GM23338 (cell line): ENCODE results near the gene IPCEF1. TPM values are rescaled to one million over a fixed set of nuclear protein-coding genes. Genes with fewer than 3 reads are reported as not detected.

Source experiments
- ATAC-seq: fragments of 200-7000 bp; cut with Tn5 transposase; 3 replicates; pipeline ENCODE4 v1.9.1; 2020
- DNase-seq: peaks from one replicate; pipeline ENCODE4 v3.0.0-alpha.2; 2015; ENCODE audit warnings: low spot score
- H2AFZ ChIP-seq: fragments of 200-600 bp; sonication (generic); 2 replicates; pipeline ENCODE4 v1.8.0; 2016; ENCODE audit warnings: antibody characterized with exemption, mild to moderate bottlenecking, moderate library complexity
- H3F3A ChIP-seq: fragments of 200-600 bp; sonication (generic); replicated peaks from 2 replicates; pipeline ENCODE4 v1.8.0; 2017; ENCODE audit warnings: antibody characterized with exemption, mixed run types, low read depth
- H3K27ac ChIP-seq: fragments of 200-600 bp; sonication (generic); 2 replicates; pipeline ENCODE4 v1.6.1; 2016; ENCODE audit warnings: low read depth
- H3K27me3 ChIP-seq: fragments of 200-600 bp; sonication (generic); 2 replicates; pipeline ENCODE4 v1.8.0; 2016; ENCODE audit warnings: mild to moderate bottlenecking, mixed run types, moderate library complexity; ENCODE audit not compliant: insufficient read depth
- H3K36me3 ChIP-seq: fragments of 200-600 bp; sonication (generic); 2 replicates; pipeline ENCODE4 v1.8.0; 2016; ENCODE audit warnings: mild to moderate bottlenecking; ENCODE audit not compliant: insufficient read depth
- H3K4me1 ChIP-seq: fragments of 200-600 bp; sonication (generic); 2 replicates; pipeline ENCODE4 v1.8.0; 2016; ENCODE audit warnings: mild to moderate bottlenecking, moderate library complexity; ENCODE audit not compliant: insufficient read depth
- H3K4me2 ChIP-seq: fragments of 200-600 bp; sonication (generic); 2 replicates; pipeline ENCODE4 v1.7.1; 2017; ENCODE audit warnings: mixed run types
- H3K4me3 ChIP-seq: fragments of 200-600 bp; sonication (generic); 2 replicates; pipeline ENCODE4 v1.6.1; 2016; ENCODE audit warnings: mixed run types
- H3K79me2 ChIP-seq: fragments of 200-600 bp; sonication (generic); replicated peaks from 2 replicates; pipeline ENCODE4 v1.8.0; 2017; ENCODE audit warnings: mild to moderate bottlenecking; ENCODE audit not compliant: insufficient read depth
- H3K9me2 ChIP-seq: fragments of 200-600 bp; sonication (generic); 2 replicates; pipeline ENCODE4 v1.8.0; 2017; ENCODE audit not compliant: insufficient read depth
- H4K20me1 ChIP-seq: fragments of 200-600 bp; sonication (generic); replicated peaks from 2 replicates; pipeline ENCODE4 v1.8.0; 2017; ENCODE audit warnings: mild to moderate bottlenecking; ENCODE audit not compliant: insufficient read depth
- H3K27ac Mint-ChIP-seq: 2 replicates; pipeline ENCODE4 v1.8.0; 2020; ENCODE audit warnings: inconsistent platforms, mild to moderate bottlenecking, moderate library complexity, mixed read lengths
- H3K27me3 Mint-ChIP-seq: 3 replicates; pipeline ENCODE4 v1.8.0; 2022; ENCODE audit warnings: low read depth, mild to moderate bottlenecking, moderate library complexity, mixed read lengths, inconsistent platforms; ENCODE audit not compliant: insufficient read depth, poor library complexity
- H3K36me3 Mint-ChIP-seq: 3 replicates; pipeline ENCODE4 v1.8.0; 2021; ENCODE audit warnings: low read depth, mild to moderate bottlenecking, inconsistent platforms, moderate library complexity, mixed read lengths
- H3K4me1 Mint-ChIP-seq: 3 replicates; pipeline ENCODE4 v1.8.0; 2020; ENCODE audit warnings: mild to moderate bottlenecking, inconsistent platforms, mixed read lengths
- H3K4me3 Mint-ChIP-seq: 3 replicates; pipeline ENCODE4 v1.8.0; 2021; ENCODE audit warnings: moderate library complexity, mild to moderate bottlenecking, inconsistent platforms, mixed read lengths
- H3K9me3 Mint-ChIP-seq: 3 replicates; pipeline ENCODE4 v1.8.0; 2020; ENCODE audit warnings: moderate library complexity, mild to moderate bottlenecking, inconsistent platforms, mixed read lengths
- CTCF ChIP-seq, 2 experiments: fragments of 200-600 bp in 1 of 2; sonication (generic) in 1 of 2; conservative IDR thresholded peaks; 2 replicates each; pipeline versions ENCODE4 v1.5.1 to v1.6.1; 2016 to 2017; ENCODE audit warnings: antibody characterized with exemption in 2 of 2, low read depth in 2 of 2, mild to moderate bottlenecking in 2 of 2, moderate library complexity in 1 of 2
- JUNB ChIP-seq: IDR thresholded peaks from one replicate; pipeline ENCODE4 v1.6.1; 2016; ENCODE audit warnings: antibody characterized with exemption; ENCODE audit not compliant: unreplicated experiment
- NANOG ChIP-seq: IDR thresholded peaks from 2 replicates; pipeline ENCODE4 v1.6.1; 2016; ENCODE audit warnings: antibody characterized with exemption, borderline replicate concordance
- ZNF114 ChIP-seq: fragments of 250-450 bp; sonication (Bioruptor Pico); IDR thresholded peaks from 2 replicates; pipeline ENCODE4 v1.5.0; 2020; ENCODE audit warnings: mild to moderate bottlenecking, moderate library complexity
- ZNF331 ChIP-seq: fragments of 250-450 bp; sonication (Bioruptor Pico); IDR thresholded peaks from 2 replicates; pipeline ENCODE4 v1.5.0; 2020; ENCODE audit warnings: low read depth, mild to moderate bottlenecking, moderate library complexity
- polyA plus RNA-seq: library from polyadenylated mRNA; unstranded; fragments of >200 nt; fragmentation: Nextera tagmentation; extraction: Ambion mirVana; gene quantifications from 2 replicates; pipeline ENCODE4 v1.2.1, GENCODE V29; 2016
- total RNA-seq: library from RNA; depleted of rRNA; stranded (reverse); fragments of >200 nt; shearing (Covaris generic); gene quantifications from 2 replicates; pipeline ENCODE4 v1.2.3, GENCODE V29; 2014
- TF ChIP-seq, protein P1 (sequence below): IDR thresholded peaks from 2 replicates; pipeline ENCODE4 v1.6.1; 2016; ENCODE audit warnings: antibody characterized with exemption
- TF ChIP-seq, protein P2 (sequence below): IDR thresholded peaks from one replicate; pipeline ENCODE4 v1.6.1; 2018; ENCODE audit warnings: antibody characterized with exemption; ENCODE audit not compliant: unreplicated experiment

The IPCEF1 gene
- total and polyA plus RNA-seq, 2 experiments from 2014 or later, result 0.15 to 1.8 TPM

GRCh38 chr6:154371281-154371680 lies 14.7 kb upstream of the IPCEF1 start:
- Histone ChIP-seq H3K27me3 (no peaks in the 10 kb centered on the region), H3F3A (no peaks in the 10 kb centered on the region), H4K20me1 (no peaks in the 10 kb centered on the region), H3K79me2 (no peaks in the 10 kb centered on the region), H3K4me3 (no peak overlapping the region), H3K4me1 (no peaks in the 10 kb centered on the region), H2AFZ (no peak overlapping the region), H3K36me3 (no peaks in the 10 kb centered on the region), H3K4me2 (no peak overlapping the region), H3K9me2 (no peaks in the 10 kb centered on the region), H3K27ac (no peak overlapping the region)
- no peaks in the 10 kb centered on the region for H3K27me3 Mint-ChIP-seq
- no peaks in the 10 kb centered on the region for H3K36me3 Mint-ChIP-seq
- H3K4me3 Mint-ChIP-seq, result no peak overlapping the region
- H3K27ac Mint-ChIP-seq, result no peak overlapping the region
- ATAC-seq (no peak), DNase-seq (no peak)
- no peaks in the 10 kb centered on the region for H3K4me1 Mint-ChIP-seq
- H3K9me3 Mint-ChIP-seq, result no peaks in the 10 kb centered on the region
- TF ChIP-seq NANOG (no peak), ZNF331 (no peak), CTCF (conservative IDR thresholded peaks at IDR 0.05; ENCODE audit: low read depth in 2 of 2) (no peak), JUNB (no peak), ZNF114 (CRISPR knock-in tag) (no peak)
- TF ChIP-seq, protein P1, sequence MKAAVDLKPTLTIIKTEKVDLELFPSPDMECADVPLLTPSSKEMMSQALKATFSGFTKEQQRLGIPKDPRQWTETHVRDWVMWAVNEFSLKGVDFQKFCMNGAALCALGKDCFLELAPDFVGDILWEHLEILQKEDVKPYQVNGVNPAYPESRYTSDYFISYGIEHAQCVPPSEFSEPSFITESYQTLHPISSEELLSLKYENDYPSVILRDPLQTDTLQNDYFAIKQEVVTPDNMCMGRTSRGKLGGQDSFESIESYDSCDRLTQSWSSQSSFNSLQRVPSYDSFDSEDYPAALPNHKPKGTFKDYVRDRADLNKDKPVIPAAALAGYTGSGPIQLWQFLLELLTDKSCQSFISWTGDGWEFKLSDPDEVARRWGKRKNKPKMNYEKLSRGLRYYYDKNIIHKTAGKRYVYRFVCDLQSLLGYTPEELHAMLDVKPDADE, result no peak
- TF ChIP-seq, protein P2, sequence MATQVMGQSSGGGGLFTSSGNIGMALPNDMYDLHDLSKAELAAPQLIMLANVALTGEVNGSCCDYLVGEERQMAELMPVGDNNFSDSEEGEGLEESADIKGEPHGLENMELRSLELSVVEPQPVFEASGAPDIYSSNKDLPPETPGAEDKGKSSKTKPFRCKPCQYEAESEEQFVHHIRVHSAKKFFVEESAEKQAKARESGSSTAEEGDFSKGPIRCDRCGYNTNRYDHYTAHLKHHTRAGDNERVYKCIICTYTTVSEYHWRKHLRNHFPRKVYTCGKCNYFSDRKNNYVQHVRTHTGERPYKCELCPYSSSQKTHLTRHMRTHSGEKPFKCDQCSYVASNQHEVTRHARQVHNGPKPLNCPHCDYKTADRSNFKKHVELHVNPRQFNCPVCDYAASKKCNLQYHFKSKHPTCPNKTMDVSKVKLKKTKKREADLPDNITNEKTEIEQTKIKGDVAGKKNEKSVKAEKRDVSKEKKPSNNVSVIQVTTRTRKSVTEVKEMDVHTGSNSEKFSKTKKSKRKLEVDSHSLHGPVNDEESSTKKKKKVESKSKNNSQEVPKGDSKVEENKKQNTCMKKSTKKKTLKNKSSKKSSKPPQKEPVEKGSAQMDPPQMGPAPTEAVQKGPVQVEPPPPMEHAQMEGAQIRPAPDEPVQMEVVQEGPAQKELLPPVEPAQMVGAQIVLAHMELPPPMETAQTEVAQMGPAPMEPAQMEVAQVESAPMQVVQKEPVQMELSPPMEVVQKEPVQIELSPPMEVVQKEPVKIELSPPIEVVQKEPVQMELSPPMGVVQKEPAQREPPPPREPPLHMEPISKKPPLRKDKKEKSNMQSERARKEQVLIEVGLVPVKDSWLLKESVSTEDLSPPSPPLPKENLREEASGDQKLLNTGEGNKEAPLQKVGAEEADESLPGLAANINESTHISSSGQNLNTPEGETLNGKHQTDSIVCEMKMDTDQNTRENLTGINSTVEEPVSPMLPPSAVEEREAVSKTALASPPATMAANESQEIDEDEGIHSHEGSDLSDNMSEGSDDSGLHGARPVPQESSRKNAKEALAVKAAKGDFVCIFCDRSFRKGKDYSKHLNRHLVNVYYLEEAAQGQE, result no peak

DNA sequence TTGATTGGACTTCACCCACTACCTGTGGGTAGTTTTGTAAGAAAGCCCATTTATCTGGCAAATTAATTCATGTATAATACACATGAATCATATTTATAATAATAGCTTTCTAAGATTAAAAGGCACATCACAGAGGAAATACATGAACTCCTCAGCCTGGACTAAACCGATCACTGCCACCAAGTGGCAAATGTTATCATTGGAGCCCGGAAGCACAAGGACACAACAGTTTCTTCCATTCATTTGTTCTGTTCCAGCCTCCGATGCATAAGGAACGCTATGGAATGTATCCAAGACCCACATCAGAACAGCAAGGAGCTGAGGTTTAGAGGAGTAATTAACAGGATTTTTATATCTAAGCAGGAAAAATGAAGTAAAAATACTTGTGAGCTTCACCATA lies 13.9 kb upstream of the IPCEF1 start:
- H3K27me3 ChIP-seq, result no peaks in the 10 kb centered on the region
- no peak overlapping the region for H3K4me3 ChIP-seq
- no peaks in the 10 kb centered on the region for H3K9me3 Mint-ChIP-seq
- no peak overlapping the region for H3K27ac ChIP-seq
- no peak overlapping the region for H3K4me3 Mint-ChIP-seq
- no peaks in the 10 kb centered on the region for H3K4me1 ChIP-seq
- H3K27me3 Mint-ChIP-seq, result no peaks in the 10 kb centered on the region
- H3K4me2 ChIP-seq, result no peak overlapping the region
- no peaks in the 10 kb centered on the region for H3K36me3 ChIP-seq
- no peak overlapping the region for H2AFZ ChIP-seq
- H3K36me3 Mint-ChIP-seq, result no peaks in the 10 kb centered on the region
- DNase-seq (peak; percentile 45), ATAC-seq (peak; percentile 70)
- H3K27ac Mint-ChIP-seq, result no peak overlapping the region
- no peaks in the 10 kb centered on the region for H3K9me2 ChIP-seq
- H3K4me1 Mint-ChIP-seq, result no peaks in the 10 kb centered on the region
- H3F3A ChIP-seq, result no peaks in the 10 kb centered on the region
- H4K20me1 ChIP-seq, result no peaks in the 10 kb centered on the region
- H3K79me2 ChIP-seq, result no peaks in the 10 kb centered on the region
- TF ChIP-seq CTCF (conservative IDR thresholded peaks at IDR 0.05; ENCODE audit: low read depth in 2 of 2), result peak; percentile 57 to 69
